ENCODE measurements around the gene MMD2.
"Not testable (repeated sequence)": the region's sequence is repeated elsewhere in the genome, so short reads cannot be mapped to it uniquely, and the experiment has no call there.

Gene MMD2

DNA sequence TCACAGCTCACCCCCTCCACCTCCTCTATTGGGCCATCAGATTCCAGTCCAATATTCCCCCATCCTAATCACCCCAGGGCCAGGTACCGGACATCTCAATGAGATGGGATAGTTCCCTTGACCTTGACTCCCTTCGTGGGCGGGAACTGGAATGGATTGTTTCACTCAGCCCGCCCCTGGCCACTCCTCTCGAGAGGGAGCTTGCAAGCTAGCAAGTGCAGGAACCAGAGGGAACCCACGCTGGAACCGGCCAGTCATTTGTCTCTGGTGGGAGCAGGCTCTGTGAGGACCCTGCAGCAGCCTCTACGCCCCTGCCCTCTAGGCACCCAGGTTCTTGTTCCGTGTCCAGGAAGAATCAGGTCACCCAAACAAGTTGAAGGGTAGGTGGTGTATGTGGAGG, 64.5 kb downstream of the MMD2 start:
- DNase-seq (ENCODE audit: low read depth) = no peak

DNA sequence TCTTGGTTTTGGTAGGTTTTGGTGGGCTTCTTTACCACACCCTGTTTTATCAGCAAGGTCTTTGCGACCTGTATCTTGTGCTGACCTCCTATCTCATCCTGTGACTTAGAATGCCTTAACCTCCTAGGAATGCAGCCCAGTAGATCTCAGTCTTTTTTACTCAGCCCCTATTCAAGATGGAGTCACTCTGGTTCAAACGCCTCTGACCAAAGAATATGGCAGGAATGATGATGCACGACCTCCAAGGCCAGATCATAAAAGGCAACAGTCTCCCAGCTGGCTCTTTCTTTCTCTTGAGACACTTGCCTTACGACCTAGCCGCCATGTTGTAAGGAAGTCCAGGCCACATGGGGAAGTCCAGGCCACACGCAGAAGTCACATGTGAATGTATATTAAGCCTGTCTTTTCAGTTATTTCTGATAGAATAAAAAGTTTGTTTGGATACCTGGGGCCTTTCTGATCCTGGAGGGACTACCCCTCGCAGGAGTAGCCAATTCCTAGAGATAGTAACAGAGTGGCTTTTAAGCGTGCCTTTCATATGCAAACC, 65.0 kb downstream of the MMD2 start:
- no peak for DNase-seq (ENCODE audit: low read depth)

DNA sequence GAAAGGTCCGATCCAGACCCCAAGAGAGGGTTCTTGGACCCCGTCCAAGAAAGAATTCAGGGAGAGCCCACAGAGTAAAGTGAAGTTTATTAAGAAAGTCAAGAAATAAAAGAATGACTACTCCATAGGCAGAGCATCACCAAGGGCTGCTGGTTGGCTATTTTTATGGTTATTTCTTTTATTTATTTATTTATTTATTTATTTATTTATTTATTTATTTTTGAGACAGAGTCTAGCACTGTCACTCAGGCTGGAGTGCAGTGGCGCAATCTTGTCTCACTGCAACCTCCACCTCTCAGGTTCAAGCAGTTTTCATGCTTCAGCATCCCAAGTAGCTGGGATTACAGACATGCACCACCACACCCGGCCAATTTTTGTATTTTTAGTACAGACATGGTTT, 65.8 kb downstream of the MMD2 start:
- DNase-seq (ENCODE audit: low read depth) = not testable (repeated sequence)

DNA sequence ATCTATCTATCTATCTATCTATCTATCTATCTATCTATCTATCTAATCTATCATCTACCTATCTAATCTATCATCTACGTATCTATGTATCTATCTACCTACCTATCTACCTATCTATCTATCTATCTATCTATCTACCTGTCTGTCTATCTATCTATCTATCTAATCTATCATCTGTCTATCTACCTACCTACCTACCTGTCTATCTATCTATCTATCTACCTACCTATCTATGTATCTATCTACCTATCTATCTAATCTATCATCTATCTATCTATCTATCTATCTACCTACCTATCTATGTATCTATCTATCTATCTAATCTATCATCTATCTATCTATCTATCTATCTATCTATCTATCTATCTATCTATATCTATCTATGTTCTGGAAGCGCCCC, 67.5 kb downstream of the MMD2 start:
- DNase-seq (ENCODE audit: low read depth) = not testable (repeated sequence)

DNA sequence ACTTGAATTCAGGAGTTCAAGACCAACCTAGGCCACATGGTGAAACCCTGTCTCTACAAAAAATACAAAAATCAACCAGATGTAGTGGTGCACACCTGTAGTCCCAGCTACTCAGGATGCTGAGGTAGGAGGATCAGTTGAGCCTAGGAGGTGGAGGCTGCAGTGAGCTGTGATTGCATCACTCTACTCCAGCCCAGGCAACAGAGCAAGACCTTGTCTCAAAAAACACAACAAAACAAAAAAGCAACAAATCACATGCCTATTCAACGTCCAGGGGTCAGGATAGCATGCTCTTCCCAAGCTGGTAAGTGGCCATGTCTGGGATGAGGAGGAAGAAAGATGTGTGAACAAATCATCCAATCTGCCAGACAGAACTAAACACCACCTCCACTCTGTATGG, 69.3 kb downstream of the MMD2 start:
- no peak for DNase-seq (ENCODE audit: low read depth)

DNA sequence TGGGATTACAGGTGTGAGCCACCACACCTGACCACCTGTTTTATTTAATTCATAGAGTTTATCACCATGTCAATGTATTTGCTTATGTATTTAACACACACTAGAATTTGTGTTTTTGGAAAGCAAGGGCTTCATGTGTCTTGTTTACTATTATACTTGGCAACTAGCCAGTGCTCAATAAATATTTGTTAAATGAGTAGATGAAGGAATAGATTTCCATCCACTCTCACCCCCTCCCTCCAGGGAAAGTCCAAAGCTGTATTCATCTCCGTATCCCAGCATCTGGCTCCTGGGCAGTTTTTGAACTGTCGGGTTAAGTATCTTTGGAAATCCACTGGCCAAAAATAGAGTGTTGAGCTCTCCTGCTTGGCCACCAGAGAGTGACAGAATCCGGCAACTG, 70.8 kb downstream of the MMD2 start:
- DNase-seq (ENCODE audit: low read depth) = no peak

DNA sequence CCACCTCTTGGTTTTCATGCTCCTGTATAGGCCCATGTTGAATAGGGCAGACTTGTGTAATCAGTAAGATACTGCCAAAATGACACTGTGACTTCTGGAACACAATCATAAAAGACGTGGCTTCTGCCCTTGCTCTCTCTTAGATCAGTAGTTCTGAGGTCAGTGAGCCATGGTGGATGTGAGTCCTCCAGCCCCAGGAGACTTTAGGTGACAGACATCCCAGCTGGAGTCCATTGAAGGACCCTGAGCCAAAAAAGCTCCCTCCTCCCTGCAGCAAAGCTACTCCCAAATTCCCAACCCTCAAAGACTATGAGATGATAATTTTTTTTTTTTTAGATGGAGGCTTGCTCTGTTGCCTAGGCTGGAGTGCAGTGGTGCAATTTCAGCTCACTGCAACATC, 72.3 kb downstream of the MMD2 start:
- no peak for DNase-seq (ENCODE audit: low read depth)

DNA sequence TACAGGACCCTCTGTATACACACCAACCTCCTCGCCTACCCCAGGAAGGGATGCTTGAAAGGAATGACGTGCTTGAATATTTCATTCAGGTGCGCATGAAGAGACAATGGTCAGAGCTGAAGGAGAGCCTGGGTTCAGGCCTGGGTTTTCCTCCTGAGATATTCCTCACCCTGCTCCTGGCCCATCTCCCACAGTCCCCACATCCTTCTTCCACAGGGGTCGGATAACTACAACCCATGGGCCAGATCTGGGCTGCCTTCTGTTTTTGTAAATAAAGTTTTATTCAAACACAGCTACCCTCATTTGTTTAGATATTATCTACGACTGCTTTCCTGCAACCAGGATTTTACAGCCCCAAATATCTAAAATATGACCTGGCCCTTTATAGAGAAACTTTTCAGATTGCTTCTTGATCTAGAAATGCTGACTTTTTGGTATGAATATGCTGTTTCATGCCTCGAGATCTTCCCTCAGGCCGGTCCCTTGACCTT, 73.6 kb downstream of the MMD2 start:
- no peak for DNase-seq (ENCODE audit: low read depth)

DNA sequence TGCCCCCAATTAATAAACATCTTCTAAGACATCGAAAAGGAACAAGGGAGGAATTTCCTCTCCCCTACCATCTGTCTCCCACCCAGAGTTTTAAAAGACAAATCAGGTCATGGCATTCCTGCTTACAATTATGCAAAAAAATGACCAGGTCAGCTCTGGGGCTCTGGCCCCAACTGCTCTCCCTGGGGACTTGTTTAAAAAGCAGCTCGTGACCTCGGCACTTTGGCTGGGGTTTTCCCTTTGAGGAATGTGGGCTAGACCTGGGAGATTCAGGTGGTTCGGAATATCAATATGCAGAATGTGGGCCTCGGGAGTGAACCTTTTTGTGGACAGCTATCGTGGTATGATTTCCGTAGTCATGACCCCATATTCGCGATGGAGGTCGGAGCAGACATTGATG, 74.8 kb downstream of the MMD2 start:
- no peak for DNase-seq (ENCODE audit: low read depth)

DNA sequence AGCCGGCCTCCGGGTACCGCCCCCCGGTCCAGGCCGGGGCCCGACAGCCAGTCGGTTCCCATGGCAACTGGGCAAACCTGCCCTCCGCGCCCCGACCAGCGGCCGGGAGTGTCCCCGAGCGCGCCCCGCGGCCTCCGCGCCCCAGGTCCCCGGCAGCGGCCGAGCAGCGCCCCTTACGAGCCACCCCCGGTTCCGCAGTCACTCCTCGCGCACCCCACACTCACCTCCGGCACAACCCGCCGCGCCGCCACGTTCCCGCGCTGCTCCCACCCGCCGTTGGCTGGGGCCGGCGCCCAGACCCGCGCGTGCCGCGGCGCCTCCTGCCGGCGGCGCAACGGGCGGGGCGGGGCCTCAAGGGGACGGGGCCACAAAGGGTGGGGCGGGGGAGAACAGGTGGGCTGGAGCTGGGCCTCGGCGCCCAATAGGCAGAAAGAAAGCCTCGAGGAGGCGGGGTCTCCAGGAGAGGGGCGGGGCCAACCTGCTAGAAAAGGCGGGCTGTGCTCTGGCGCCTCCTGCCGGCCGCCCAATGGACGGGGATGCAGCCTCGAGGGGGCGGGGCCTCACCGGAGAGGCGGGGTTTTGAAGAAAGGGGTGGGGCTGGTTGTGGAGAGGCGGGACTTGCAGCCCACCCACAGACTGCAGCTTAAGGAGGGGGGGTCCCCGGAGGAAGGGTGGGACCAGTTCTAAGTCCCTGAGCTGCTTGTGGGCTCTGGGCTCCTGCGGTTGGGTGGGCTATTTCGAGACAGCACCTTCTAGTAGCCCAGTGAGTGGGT, 75.4 kb downstream of the MMD2 start, which contains the start of gene RADIL:
TSS of gene RADIL (minus strand) at position 345 of the 773 bp plus-strand sequence. CDS start 5,577 bp downstream, outside the sequence.
- DNase-seq (ENCODE audit: low read depth) = peak; percentile 80

DNA sequence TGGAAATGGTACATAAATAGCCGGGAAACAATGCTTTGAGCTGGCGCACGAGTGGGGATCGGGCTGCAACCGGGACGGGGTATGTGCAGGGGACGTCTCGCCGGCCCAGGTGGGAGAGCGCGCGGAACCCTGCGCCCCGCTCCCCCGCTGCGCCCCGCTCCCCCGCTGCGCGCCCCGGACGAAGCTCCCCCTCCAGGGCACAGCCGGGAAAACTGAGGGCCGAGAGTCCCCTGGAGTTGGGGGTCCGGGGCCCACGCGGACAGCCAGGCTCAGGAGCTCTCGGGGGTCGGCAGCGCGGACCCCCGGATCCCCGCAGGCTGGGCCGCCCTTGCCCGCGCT, 76.0 kb downstream of the MMD2 start:
- no peak for DNase-seq (ENCODE audit: low read depth)

DNA sequence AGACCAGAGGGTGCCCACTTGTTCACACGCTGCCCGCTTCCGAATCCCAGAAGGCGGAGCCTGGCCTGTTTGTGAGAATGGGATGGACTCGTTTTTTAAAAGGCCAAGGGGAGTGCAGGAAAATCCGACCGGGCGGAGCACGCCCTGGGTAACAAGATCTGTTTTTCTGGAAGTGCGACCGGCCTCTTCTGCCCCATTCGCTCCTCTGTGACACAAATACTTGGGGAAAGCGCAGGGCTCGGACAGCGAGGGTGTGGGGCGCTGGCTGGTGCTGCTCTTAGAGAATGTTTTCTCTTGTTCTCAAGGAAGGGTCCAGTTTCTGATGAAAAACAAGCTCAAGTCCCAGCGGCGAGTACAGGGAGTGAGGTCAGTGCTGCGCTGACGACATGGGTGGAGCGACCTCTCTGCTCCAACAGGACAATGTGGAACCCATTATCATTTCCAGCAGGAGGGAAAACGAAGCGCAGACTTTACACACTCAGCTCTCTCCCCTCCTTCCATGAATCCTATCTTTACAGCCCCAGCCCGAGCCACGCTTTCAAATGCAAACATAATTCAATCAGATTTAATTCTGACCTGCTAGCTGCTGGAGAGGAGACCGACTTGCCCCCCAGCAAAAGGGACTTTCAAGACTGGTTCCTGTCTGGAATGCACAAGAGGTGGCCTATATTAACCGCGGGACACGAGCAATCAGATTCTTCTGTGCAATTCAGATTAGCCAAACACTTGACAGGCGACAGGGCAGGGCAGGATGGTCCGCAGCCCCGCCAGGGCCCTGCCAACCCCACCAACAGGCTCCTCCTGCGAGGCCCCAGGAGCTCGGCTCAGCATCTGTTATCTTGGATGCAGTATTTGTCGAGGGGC, 76.6 kb downstream of the MMD2 start:
- no peak for DNase-seq (ENCODE audit: low read depth)

DNA sequence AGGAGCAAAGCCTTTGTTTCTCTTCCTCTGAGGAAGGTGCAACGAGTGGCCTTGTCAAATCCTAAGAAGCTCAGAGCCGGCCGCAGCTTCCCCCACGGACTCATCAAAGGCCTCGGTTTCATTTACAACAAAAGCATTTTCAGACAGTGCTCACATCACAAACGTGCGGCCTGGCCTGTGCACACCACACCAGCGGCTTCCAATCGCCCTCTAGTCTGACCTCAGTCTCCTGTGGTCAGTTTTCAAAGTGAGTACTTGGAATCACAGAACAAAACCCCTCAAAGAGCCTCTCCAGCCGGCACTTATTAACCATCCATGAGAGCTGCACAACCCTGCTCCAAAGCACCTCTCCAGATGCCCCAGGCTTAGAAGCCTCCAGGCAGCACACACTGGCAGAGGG, 78.8 kb downstream of the MMD2 start:
- no peak for DNase-seq (ENCODE audit: low read depth)

DNA sequence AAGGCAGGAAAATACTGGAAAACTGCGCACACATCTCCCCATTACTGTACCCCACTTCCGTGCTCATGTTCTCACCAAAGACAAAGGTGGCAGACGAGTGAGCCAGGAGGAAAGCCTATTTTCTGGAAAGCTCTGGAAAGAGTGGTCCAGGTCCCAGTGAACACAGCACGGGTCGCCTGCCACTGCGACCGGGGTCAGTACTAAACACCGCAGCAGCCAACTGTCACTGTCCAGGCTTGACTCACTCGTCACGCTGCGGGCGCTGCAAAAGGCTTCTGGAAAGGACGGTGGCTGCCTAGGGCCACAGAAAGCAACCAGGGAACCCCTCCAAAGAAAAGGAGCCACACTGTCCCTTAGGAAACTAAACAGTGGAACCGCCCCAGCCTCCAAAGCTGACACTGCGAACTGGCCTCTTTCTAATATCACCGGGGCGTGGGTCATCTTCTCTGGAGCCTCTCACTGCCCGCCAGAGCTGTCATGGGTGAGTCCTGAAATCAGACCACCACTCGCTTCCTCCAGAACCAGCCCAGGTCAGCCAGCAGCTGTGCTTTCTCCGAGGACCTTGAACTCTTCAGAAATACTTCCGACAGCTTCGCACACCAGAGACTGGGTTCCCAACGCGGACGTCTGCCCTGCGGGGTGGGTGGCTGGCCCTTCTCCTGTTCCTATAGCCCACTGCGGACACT, 79.4 kb downstream of the MMD2 start:
- no peak for DNase-seq (ENCODE audit: low read depth)

DNA sequence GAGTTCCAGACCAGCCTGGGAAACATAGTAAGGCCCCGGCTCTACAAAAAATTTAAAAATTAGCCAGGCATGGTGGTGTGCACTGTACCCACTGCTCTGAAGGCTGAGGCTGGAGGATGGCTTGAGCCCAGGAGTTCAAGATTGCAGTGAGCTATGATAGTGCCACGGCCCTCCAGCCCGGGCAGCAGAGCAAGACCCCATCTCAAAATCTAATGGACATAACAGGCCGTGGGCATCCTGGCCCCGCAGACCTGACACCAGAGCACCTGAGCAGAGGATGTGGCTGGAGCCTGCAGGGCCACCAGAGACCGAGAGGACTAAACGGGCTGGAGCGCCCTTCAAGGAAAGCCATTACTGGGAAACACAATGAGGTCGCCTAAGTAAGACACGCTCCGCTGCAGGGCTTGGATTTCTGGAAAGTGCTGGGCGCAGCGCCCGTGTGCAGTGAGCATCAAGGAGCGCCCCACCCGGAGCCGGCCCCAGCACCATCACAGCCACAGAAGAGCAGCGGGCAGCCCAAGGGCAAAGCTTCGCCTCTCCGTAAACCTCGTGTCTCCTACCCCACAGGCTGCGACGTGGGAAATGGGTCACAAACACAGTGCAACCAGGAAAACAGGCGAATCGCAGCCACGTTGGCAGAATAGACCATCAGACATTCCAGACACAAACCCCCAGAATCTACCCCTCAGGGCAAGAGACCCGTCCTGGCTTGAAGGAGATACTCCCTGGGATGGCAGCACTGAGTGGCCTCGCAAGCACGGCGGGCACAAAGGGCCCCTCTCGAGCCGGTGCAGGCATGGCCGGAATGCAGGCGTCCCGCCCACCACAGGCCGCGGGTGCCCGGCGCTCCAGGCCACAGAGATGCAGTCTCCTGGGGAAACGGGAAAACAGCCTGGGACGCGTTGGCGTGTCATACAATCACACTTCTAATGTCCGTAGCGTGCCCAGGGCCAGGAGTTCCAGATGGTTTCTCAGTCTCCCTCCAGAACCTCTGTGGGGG, 80.4 kb downstream of the MMD2 start:
- no peak for DNase-seq (ENCODE audit: low read depth)

DNA sequence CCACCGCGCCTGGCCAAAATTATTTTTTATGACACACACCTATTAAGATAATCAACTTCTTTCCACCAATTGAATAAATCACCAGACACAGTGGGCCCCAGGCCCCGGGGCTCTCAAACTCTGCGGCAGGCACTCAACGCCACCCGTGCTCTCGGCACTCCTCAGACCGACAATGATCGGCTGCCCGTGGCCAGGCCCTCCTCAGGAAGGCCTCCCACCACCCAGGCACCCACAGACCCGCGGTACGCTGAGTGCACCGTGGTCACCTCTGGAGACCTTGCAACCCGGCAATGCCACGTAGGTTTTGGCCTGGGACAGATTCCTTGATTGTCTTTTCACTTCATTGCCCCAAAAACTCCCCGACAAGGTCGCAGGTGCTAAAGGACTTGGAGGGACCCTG, 82.4 kb downstream of the MMD2 start:
- DNase-seq (ENCODE audit: low read depth) = no peak

DNA sequence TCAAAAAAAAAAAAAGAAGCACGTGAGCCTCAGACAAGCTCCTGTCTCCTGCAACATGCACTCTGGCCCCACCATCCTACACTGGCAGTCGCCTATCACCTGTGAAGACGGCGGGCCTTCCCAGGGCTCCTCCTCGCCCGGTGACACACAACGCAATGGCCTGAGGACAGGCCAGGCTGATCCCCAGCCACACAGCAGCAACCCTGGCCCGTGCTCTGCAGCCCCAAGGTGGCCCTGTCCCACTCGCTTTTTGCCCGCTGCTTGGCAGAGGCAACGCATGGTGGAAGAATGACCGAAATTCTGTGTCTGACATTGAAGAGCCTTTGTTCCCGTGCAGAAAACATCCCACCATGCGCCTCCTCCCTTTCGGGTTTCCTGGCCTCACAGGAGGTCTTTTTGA, 83.6 kb downstream of the MMD2 start:
- DNase-seq (ENCODE audit: low read depth) = no peak

DNA sequence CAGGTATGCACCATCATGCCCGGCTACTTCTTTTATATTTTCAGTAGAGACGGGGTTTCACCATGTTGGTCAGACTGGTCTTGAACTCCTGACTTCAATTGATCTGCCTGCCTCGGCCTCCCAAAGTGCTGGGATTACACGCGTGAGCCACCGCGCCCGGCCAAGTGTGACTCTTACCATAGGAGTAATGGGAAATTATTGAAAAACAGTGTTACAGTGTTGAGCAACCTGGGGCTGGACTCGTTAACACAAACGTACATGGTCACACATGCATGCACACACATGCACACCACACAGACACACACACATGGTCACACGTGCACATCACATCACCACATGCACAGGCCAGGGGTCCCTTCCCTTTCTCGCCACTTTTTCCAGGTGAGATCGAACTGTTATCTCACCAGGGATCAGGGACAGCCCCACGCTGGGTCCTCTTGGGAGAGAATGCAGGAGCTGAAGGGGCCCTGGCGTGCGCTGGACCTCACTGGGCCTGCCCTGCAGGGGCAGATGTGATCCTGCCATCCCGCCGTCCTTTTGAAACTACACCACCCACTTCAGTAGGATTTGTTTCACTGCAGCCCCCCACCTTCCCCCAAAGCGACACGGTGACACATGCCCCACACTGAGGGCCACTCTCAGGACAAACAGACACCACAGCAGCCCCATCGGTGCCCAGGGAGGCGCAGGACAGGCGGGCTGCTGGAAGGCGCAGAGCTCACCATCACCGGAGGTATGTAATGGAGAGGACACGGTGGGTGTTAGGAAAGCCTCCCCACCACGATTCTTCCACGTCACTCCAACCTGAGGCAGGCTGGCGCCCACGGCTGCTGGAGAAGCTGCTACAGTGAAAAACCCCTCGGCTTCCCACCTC, 85.7 kb downstream of the MMD2 start:
- DNase-seq (ENCODE audit: low read depth) = no peak

DNA sequence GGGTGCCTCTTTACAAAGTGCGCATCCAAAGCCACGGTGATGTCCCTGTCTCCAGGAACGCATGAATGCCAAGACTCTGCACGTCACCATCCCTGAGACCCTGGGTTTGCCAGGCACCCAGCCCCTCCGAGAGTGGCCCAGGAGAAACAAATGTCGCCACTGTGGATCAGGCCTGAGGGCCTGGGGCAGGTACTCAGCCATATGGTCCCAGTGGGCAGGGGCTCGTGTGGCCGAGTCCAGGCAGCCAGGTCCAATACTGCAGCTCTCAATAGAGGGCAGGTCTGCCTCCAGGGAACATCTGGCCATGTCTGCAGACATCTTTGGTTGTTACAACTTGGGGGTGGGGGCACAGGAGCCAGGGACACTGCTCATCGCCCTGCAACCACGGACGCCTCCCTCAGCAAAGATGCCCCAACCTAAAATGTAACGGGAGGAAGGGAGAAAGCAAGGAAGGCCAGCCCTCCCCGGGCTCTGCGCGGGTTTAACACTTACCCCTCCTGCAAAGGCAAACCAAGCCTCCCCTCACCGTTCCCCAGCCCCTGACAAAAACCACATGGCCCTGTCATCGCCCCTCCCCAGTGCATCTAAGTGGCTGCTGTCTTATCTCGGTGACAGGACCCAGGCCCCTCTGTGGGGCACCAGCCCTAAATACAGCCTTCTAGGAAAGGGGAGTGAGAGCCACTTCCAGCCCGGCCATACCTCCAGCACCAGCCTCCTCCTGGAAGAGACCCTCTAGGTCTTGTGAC, 86.9 kb downstream of the MMD2 start:
- DNase-seq (ENCODE audit: low read depth) = no peak

Measured in T follicular helper cell (primary cell).